ENCODE measurements around the gene STRIP1. TPM values are rescaled to one million over a fixed set of nuclear protein-coding genes. Genes with fewer than 3 reads are reported as not detected.
"Not testable (repeated sequence)": the region's sequence is repeated elsewhere in the genome, so short reads cannot be mapped to it uniquely, and the experiment has no call there.

The STRIP1 gene
- total RNA-seq, 3 donors from 2014 or later, result 32.6 to 40.6 (median 38.2) TPM

- ATAC-seq (no peak), DNase-seq (no peak)
- Mint-ChIP-seq H3K4me1 (ENCODE audit: low read depth) (peaks cover under 1% of the 10 kb centered on the region), H3K9me3 (no peaks in the 10 kb centered on the region), H3K27me3 (ENCODE audit: low read depth) (no peaks in the 10 kb centered on the region), H3K4me3 (no peak overlapping the region), H3K36me3 (ENCODE audit: insufficient read depth) (peaks cover 26% of the 10 kb centered on the region)
Measured at GRCh38 chr1:110024613-110025012, 9.8 kb upstream of the STRIP1 start.

- not testable (repeated sequence) for H3K9me3 Mint-ChIP-seq; H3K27me3 Mint-ChIP-seq (ENCODE audit: low read depth); DNase-seq; H3K36me3 Mint-ChIP-seq (ENCODE audit: insufficient read depth); ATAC-seq
- Mint-ChIP-seq H3K4me3 (peak overlapping the region; percentile 78), H3K4me1 (ENCODE audit: low read depth) (peaks cover 42% of the 10 kb centered on the region)
Measured at GRCh38 chr1:110030687-110031086, 3.7 kb upstream of the STRIP1 start.

- Mint-ChIP-seq H3K27me3 (ENCODE audit: low read depth) (no peaks in the 10 kb centered on the region), H3K9me3 (no peaks in the 10 kb centered on the region), H3K4me3 (no peak overlapping the region), H3K36me3 (ENCODE audit: insufficient read depth) (peaks cover 6% of the 10 kb centered on the region), H3K4me1 (ENCODE audit: low read depth) (peaks cover 53% of the 10 kb centered on the region)
- DNase-seq (no peak), ATAC-seq (no peak)
Measured at GRCh38 chr1:110032327-110032726, 2.1 kb upstream of the STRIP1 start.

- Mint-ChIP-seq H3K9me3 (no peaks in the 10 kb centered on the region), H3K27me3 (ENCODE audit: low read depth) (no peaks in the 10 kb centered on the region), H3K36me3 (ENCODE audit: insufficient read depth) (peaks cover 10% of the 10 kb centered on the region), H3K4me3 (no peak overlapping the region), H3K4me1 (ENCODE audit: low read depth) (peaks cover 53% of the 10 kb centered on the region)
- ATAC-seq, result no peak
- DNase-seq, result no peak
Measured at GRCh38 chr1:110033421-110033820, 1.0 kb upstream of the STRIP1 start.

- ATAC-seq, result no peak
- Mint-ChIP-seq H3K9me3 (no peaks in the 10 kb centered on the region), H3K27me3 (ENCODE audit: low read depth) (no peaks in the 10 kb centered on the region), H3K4me3 (peak overlapping the region; percentile 95), H3K4me1 (ENCODE audit: low read depth) (peaks cover 53% of the 10 kb centered on the region), H3K36me3 (ENCODE audit: insufficient read depth) (peaks cover 16% of the 10 kb centered on the region)
- no peak for DNase-seq
Measured at GRCh38 chr1:110034040-110034450, 379 bp upstream of the STRIP1 start.

GRCh38 chr1:110035236-110035752 lies 870 bp downstream of the STRIP1 start:
- DNase-seq (no peak), ATAC-seq (no peak)
- Mint-ChIP-seq H3K27me3 (ENCODE audit: low read depth) (no peaks in the 10 kb centered on the region), H3K4me3 (peak overlapping the region; percentile 95), H3K9me3 (no peaks in the 10 kb centered on the region), H3K4me1 (ENCODE audit: low read depth) (peaks cover 48% of the 10 kb centered on the region), H3K36me3 (ENCODE audit: insufficient read depth) (peaks cover 24% of the 10 kb centered on the region)

- Mint-ChIP-seq H3K4me3 (no peak overlapping the region), H3K36me3 (ENCODE audit: insufficient read depth) (peaks cover 34% of the 10 kb centered on the region), H3K9me3 (no peaks in the 10 kb centered on the region), H3K27me3 (ENCODE audit: low read depth) (no peaks in the 10 kb centered on the region), H3K4me1 (ENCODE audit: low read depth) (peaks cover 32% of the 10 kb centered on the region)
- no peak for ATAC-seq
- no peak for DNase-seq
Measured at GRCh38 chr1:110038271-110038670, 3.8 kb downstream of the STRIP1 start.

GRCh38 chr1:110039641-110040040 lies 5.2 kb downstream of the STRIP1 start:
- H3K4me1 Mint-ChIP-seq (ENCODE audit: low read depth), result peaks cover 20% of the 10 kb centered on the region
- no peaks in the 10 kb centered on the region for H3K27me3 Mint-ChIP-seq (ENCODE audit: low read depth)
- no peak overlapping the region for H3K4me3 Mint-ChIP-seq
- peaks cover 40% of the 10 kb centered on the region for H3K36me3 Mint-ChIP-seq (ENCODE audit: insufficient read depth)
- no peaks in the 10 kb centered on the region for H3K9me3 Mint-ChIP-seq
- no peak for ATAC-seq
- no peak for DNase-seq

GRCh38 chr1:110040548-110040947 lies 6.1 kb downstream of the STRIP1 start:
- H3K36me3 Mint-ChIP-seq (ENCODE audit: insufficient read depth), result peaks cover 42% of the 10 kb centered on the region
- no peak overlapping the region for H3K4me3 Mint-ChIP-seq
- DNase-seq (no peak), ATAC-seq (peak; percentile 95 to 97)
- H3K9me3 Mint-ChIP-seq, result no peaks in the 10 kb centered on the region
- peaks cover 16% of the 10 kb centered on the region for H3K4me1 Mint-ChIP-seq (ENCODE audit: low read depth)
- no peaks in the 10 kb centered on the region for H3K27me3 Mint-ChIP-seq (ENCODE audit: low read depth)

GRCh38 chr1:110043016-110043415 lies 8.6 kb downstream of the STRIP1 start:
- Mint-ChIP-seq H3K36me3 (ENCODE audit: insufficient read depth) (peaks cover 43% of the 10 kb centered on the region), H3K4me3 (no peak overlapping the region), H3K27me3 (ENCODE audit: low read depth) (no peaks in the 10 kb centered on the region), H3K9me3 (no peaks in the 10 kb centered on the region), H3K4me1 (ENCODE audit: low read depth) (peaks cover 4% of the 10 kb centered on the region)
- ATAC-seq, result no peak
- DNase-seq, result no peak

GRCh38 chr1:110047463-110047862 lies 13.0 kb downstream of the STRIP1 start:
- ATAC-seq (no peak), DNase-seq (no peak)
- Mint-ChIP-seq H3K9me3 (no peaks in the 10 kb centered on the region), H3K4me3 (no peak overlapping the region), H3K36me3 (ENCODE audit: insufficient read depth) (peaks cover 35% of the 10 kb centered on the region), H3K4me1 (ENCODE audit: low read depth) (no peaks in the 10 kb centered on the region), H3K27me3 (ENCODE audit: low read depth) (no peaks in the 10 kb centered on the region)

GRCh38 chr1:110048240-110048639 lies 13.8 kb downstream of the STRIP1 start:
- Mint-ChIP-seq H3K36me3 (ENCODE audit: insufficient read depth) (peaks cover 41% of the 10 kb centered on the region), H3K4me3 (no peak overlapping the region), H3K9me3 (no peaks in the 10 kb centered on the region), H3K27me3 (ENCODE audit: low read depth) (no peaks in the 10 kb centered on the region), H3K4me1 (ENCODE audit: low read depth) (no peaks in the 10 kb centered on the region)
- ATAC-seq (no peak), DNase-seq (no peak)

- Mint-ChIP-seq H3K36me3 (ENCODE audit: insufficient read depth) (peaks cover 44% of the 10 kb centered on the region), H3K4me3 (no peak overlapping the region), H3K4me1 (ENCODE audit: low read depth) (no peaks in the 10 kb centered on the region), H3K9me3 (no peaks in the 10 kb centered on the region), H3K27me3 (ENCODE audit: low read depth) (no peaks in the 10 kb centered on the region)
- DNase-seq (no peak), ATAC-seq (no peak)
Measured at GRCh38 chr1:110048923-110049601, 14.6 kb downstream of the STRIP1 start.

- DNase-seq (no peak), ATAC-seq (no peak)
- Mint-ChIP-seq H3K27me3 (ENCODE audit: low read depth) (no peaks in the 10 kb centered on the region), H3K36me3 (ENCODE audit: insufficient read depth) (peaks cover 45% of the 10 kb centered on the region), H3K9me3 (no peaks in the 10 kb centered on the region), H3K4me3 (no peak overlapping the region), H3K4me1 (ENCODE audit: low read depth) (no peaks in the 10 kb centered on the region)
Measured at GRCh38 chr1:110049801-110050601, 15.6 kb downstream of the STRIP1 start.
